ENCODE data around the gene ACTL6B.

- TF ChIP-seq TCF12 (IDR thresholded peaks at IDR 0.05; ENCODE audit: low read depth) = no peak
- no peak for TF ChIP-seq FOXM1 (IDR thresholded peaks at IDR 0.05; ENCODE audit: borderline replicate concordance, low read depth)
- no peak for TF ChIP-seq TAF1 (IDR thresholded peaks at IDR 0.05; ENCODE audit: low read depth)
- TF ChIP-seq MAX (IDR thresholded peaks at IDR 0.05) = no peak
- TF ChIP-seq EP300 (IDR thresholded peaks at IDR 0.05; ENCODE audit: borderline replicate concordance) = no peak
- no peak for TF ChIP-seq YY1 (IDR thresholded peaks at IDR 0.05; ENCODE audit: low read depth)
Measured at GRCh38 chr7:100606313-100606712, 49.9 kb downstream of the ACTL6B start.

Data from Ishikawa (cell line).